ENCODE data around the gene SBF2.

Gene SBF2

GRCh38 chr11:10293423-10294289, at the start of gene SBF2:
TSS of gene SBF2 (minus strand) at chr11:10294219. CDS start at chr11:10294069, 150 bp downstream.
- peaks cover 64% of the 10 kb centered on the region for H3K4me1 Mint-ChIP-seq (ENCODE audit: low read depth)
- H3K4me3 Mint-ChIP-seq, result peak within 1 kb of the TSS; percentile 79
- no peaks in the 10 kb centered on the region for H3K9me3 Mint-ChIP-seq
- intact Hi-C loops (cut with micrococcal nuclease), result loop anchor here (1.0 to 2.0 kb wide), 2 partner anchors 9 to 35 kb away; no protein-coding TSS in a partner anchor
- peaks cover 13% of the 10 kb centered on the region for H3K36me3 Mint-ChIP-seq (ENCODE audit: low read depth)
- no peaks in the 10 kb centered on the region for H3K27me3 Mint-ChIP-seq
- H3K27ac Mint-ChIP-seq, result peak within 1 kb of the TSS; percentile 85

GRCh38 chr11:10338287-10338686, 44.3 kb upstream of the SBF2 start:
- Mint-ChIP-seq H3K4me1 (ENCODE audit: low read depth) (no peaks in the 10 kb centered on the region), H3K27me3 (peaks cover 18% of the 10 kb centered on the region), H3K27ac (no peak overlapping the region), H3K4me3 (no peak overlapping the region), H3K36me3 (ENCODE audit: low read depth) (no peaks in the 10 kb centered on the region), H3K9me3 (no peaks in the 10 kb centered on the region)
- intact Hi-C loops (cut with micrococcal nuclease), result no loop called here

GRCh38 chr11:10333490-10333889, 39.5 kb upstream of the SBF2 start:
- intact Hi-C loops (cut with micrococcal nuclease), result no loop called here
- Mint-ChIP-seq H3K36me3 (ENCODE audit: low read depth) (no peaks in the 10 kb centered on the region), H3K27ac (no peak overlapping the region), H3K4me1 (ENCODE audit: low read depth) (peaks cover 9% of the 10 kb centered on the region), H3K9me3 (peaks cover 8% of the 10 kb centered on the region), H3K27me3 (peaks cover 7% of the 10 kb centered on the region), H3K4me3 (no peak overlapping the region)

- H3K27me3 Mint-ChIP-seq, result peaks cover 7% of the 10 kb centered on the region
- H3K36me3 Mint-ChIP-seq (ENCODE audit: low read depth), result no peaks in the 10 kb centered on the region
- no peak overlapping the region for H3K4me3 Mint-ChIP-seq
- H3K27ac Mint-ChIP-seq, result no peak overlapping the region
- peaks cover 8% of the 10 kb centered on the region for H3K9me3 Mint-ChIP-seq
- intact Hi-C loops (cut with micrococcal nuclease), result no loop called here
- H3K4me1 Mint-ChIP-seq (ENCODE audit: low read depth), result peaks cover 16% of the 10 kb centered on the region
Observed at GRCh38 chr11:10331548-10332289, 37.7 kb upstream of the SBF2 start.

DNA sequence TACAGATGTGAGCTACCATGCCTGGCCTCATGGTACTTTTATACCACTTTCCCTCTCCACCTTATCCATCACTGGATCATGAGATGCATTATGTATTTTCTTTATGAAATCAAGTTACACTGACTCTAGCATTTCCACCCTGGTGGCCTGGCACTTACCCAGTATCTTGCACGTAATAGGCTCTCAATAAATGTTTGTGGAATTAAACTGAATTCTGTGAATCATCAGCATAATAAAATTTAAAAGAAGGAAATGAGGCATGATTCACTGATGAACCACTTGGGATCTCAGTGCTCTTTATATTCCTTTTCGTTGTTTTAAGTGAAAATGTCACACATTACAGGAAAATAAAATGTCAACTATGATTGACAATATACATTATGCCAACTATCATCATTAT, 35.9 kb upstream of the SBF2 start:
- peak overlapping the region; percentile 87 for H3K27ac Mint-ChIP-seq
- H3K4me3 Mint-ChIP-seq, result no peak overlapping the region
- intact Hi-C loops (cut with micrococcal nuclease), result loop anchor here (2.0 to 5.0 kb wide), 2 partner anchors 37 kb away; no protein-coding TSS in a partner anchor
- no peaks in the 10 kb centered on the region for H3K36me3 Mint-ChIP-seq (ENCODE audit: low read depth)
- peaks cover 8% of the 10 kb centered on the region for H3K9me3 Mint-ChIP-seq
- H3K4me1 Mint-ChIP-seq (ENCODE audit: low read depth), result peaks cover 23% of the 10 kb centered on the region
- peaks cover 4% of the 10 kb centered on the region for H3K27me3 Mint-ChIP-seq

DNA sequence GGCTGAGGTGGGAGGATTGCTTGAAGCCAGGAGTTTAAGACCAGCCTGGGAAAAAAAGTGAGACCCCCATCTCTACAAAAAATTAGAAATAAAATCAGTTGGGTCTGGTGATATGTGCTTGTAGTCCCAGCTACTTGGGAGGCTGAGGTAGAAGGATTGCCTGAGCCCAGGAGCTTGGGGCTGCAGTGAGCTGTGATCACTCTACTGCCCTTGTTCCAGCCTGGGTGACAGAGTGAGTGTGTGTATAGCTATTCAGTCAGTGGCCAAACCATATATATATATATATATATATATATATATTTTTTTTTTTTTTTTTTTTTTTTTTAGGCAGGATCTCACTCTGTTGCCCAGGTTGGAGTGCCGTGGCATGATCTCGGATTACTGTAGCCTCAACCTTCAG, 35.3 kb upstream of the SBF2 start:
- Mint-ChIP-seq H3K9me3 (peaks cover 8% of the 10 kb centered on the region), H3K36me3 (ENCODE audit: low read depth) (no peaks in the 10 kb centered on the region), H3K27ac (peak overlapping the region; percentile 87), H3K4me1 (ENCODE audit: low read depth) (peaks cover 23% of the 10 kb centered on the region), H3K27me3 (peaks cover 2% of the 10 kb centered on the region), H3K4me3 (no peak overlapping the region)
- intact Hi-C loops (cut with micrococcal nuclease), result loop anchor here (2.0 to 5.0 kb wide), 2 partner anchors 37 to 38 kb away; no protein-coding TSS in a partner anchor

DNA sequence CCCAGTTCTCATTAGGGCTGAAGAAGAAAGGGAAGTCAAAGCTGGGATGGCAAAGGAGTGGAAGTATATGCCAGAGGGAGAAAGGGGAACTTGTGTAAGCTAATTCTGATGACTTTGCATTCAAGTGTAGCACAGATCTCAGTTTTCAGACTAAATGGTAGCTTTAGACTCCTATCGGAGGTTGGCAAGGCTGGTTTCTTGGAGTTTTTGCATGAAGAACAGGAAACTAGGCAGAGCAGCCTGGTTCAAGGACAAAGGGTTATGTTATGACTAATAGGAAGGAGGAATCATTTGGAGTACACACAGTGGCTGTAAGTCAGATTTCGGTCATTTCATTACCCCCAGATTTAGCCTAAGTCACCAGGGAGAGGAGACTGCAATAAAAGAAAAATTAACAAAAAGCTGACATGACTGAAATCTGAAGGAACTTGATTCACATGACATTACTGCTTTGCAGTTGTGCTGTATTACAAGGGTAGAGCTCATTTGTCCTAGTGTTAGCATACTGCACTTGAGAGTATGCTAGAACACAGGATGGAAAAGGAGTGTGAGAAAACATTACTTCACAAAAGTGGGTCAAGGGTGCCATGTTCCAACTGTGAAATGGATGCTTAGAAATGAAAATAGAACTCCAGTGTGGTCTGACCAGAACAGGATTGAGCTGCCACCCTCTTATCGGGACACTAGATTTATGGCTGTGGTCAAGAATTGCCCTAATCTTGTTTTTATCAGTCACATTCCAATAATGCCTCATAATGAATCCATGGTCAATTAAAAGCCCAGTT, 34.5 kb upstream of the SBF2 start:
- H3K9me3 Mint-ChIP-seq, result peaks cover 8% of the 10 kb centered on the region
- intact Hi-C loops (cut with micrococcal nuclease), result loop anchor here (2.0 to 5.0 kb wide), 2 partner anchors 36 to 39 kb away; no protein-coding TSS in a partner anchor
- peaks cover 23% of the 10 kb centered on the region for H3K4me1 Mint-ChIP-seq (ENCODE audit: low read depth)
- H3K27ac Mint-ChIP-seq, result peak overlapping the region; percentile 87
- H3K27me3 Mint-ChIP-seq, result peaks cover 3% of the 10 kb centered on the region
- peak overlapping the region; percentile 15 for H3K4me3 Mint-ChIP-seq
- no peaks in the 10 kb centered on the region for H3K36me3 Mint-ChIP-seq (ENCODE audit: low read depth)

- Mint-ChIP-seq H3K9me3 (no peaks in the 10 kb centered on the region), H3K27ac (no peak overlapping the region), H3K4me3 (no peak overlapping the region), H3K4me1 (ENCODE audit: low read depth) (peaks cover 31% of the 10 kb centered on the region), H3K36me3 (ENCODE audit: low read depth) (no peaks in the 10 kb centered on the region), H3K27me3 (peaks cover 6% of the 10 kb centered on the region)
- intact Hi-C loops (cut with micrococcal nuclease), result loop anchor here (5.0 kb wide), 1 partner anchor 40 kb away; no protein-coding TSS in a partner anchor
Observed at GRCh38 chr11:10327254-10327653, 33.2 kb upstream of the SBF2 start.

GRCh38 chr11:10326012-10326964, 32.3 kb upstream of the SBF2 start:
- peak overlapping the region; percentile 9 for H3K27ac Mint-ChIP-seq
- no peak overlapping the region for H3K4me3 Mint-ChIP-seq
- peaks cover 6% of the 10 kb centered on the region for H3K27me3 Mint-ChIP-seq
- no peaks in the 10 kb centered on the region for H3K9me3 Mint-ChIP-seq
- peaks cover 31% of the 10 kb centered on the region for H3K4me1 Mint-ChIP-seq (ENCODE audit: low read depth)
- H3K36me3 Mint-ChIP-seq (ENCODE audit: low read depth), result no peaks in the 10 kb centered on the region
- intact Hi-C loops (cut with micrococcal nuclease), result loop anchor here (5.0 kb wide), 1 partner anchor 41 kb away; no protein-coding TSS in a partner anchor

DNA sequence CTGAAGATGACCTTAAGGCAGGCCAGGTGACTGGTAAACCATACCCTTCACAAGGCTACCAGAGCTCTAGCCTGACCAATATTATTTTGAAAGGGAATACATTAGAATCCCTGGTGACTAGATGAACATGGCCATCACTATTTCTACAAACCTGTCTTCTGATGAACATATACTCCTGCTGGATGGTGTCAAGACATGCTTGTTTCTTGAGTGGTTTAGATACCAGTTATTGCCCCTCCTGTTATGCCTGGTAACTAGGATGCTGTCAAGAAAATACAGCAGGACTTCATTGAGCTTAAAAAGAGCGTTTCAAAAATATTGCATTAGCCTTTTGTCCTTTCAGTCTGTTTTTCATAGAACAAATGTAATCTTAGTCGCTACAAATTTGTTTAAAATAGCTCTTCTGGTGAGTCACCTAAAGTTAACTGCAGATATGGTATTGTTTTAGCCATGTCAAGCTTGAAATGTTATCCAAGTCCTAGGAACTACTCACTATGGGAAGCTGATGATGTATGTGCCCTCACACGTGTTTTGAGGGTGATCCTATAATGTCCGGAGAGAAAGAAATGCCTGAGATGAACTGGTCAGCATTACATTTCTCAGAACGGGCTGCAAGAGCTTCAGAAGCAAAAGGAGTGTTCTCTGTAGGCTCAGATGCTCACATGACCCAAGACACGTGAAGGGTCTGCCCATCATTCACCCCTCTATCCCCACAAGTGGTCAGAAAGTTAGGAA, 31.4 kb upstream of the SBF2 start:
- Mint-ChIP-seq H3K27ac (no peak overlapping the region), H3K36me3 (ENCODE audit: low read depth) (no peaks in the 10 kb centered on the region), H3K4me1 (ENCODE audit: low read depth) (peaks cover 31% of the 10 kb centered on the region), H3K9me3 (no peaks in the 10 kb centered on the region), H3K4me3 (no peak overlapping the region), H3K27me3 (peaks cover 6% of the 10 kb centered on the region)
- intact Hi-C loops (cut with micrococcal nuclease), result loop anchor here (5.0 kb wide), 1 partner anchor 42 kb away; no protein-coding TSS in a partner anchor

DNA sequence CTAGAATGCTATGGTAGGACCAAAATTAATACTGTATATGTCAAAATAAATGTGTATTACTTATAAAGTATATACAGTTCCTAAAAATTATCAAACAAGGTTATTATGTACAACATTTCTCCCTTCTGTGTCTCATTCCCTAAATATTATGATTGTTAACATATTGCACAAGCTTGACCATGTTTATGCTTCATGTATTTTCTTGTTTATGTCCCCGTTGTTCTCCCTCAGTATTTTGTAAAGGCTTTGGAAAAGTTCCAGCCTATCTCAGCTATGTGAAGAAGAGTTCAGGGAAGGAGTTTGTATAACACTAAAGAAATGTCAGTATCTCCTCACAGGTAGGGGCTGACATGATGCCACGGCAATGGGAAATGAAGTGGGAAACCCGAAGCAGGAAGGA, 30.5 kb upstream of the SBF2 start:
- intact Hi-C loops (cut with micrococcal nuclease), result loop anchor here (5.0 kb wide), 1 partner anchor 462 kb away; no protein-coding TSS in a partner anchor
- Mint-ChIP-seq H3K36me3 (ENCODE audit: low read depth) (no peaks in the 10 kb centered on the region), H3K27me3 (peaks cover 6% of the 10 kb centered on the region), H3K27ac (no peak overlapping the region), H3K4me1 (ENCODE audit: low read depth) (peaks cover 37% of the 10 kb centered on the region), H3K9me3 (no peaks in the 10 kb centered on the region), H3K4me3 (no peak overlapping the region)

- peaks cover 6% of the 10 kb centered on the region for H3K27me3 Mint-ChIP-seq
- H3K4me1 Mint-ChIP-seq (ENCODE audit: low read depth), result peaks cover 32% of the 10 kb centered on the region
- H3K36me3 Mint-ChIP-seq (ENCODE audit: low read depth), result no peaks in the 10 kb centered on the region
- H3K27ac Mint-ChIP-seq, result no peak overlapping the region
- intact Hi-C loops (cut with micrococcal nuclease), result loop anchor here (1.0 to 5.0 kb wide), 2 partner anchors 461 to 565 kb away; no protein-coding TSS in a partner anchor
- H3K9me3 Mint-ChIP-seq, result no peaks in the 10 kb centered on the region
- no peak overlapping the region for H3K4me3 Mint-ChIP-seq
Observed at GRCh38 chr11:10323793-10324170, 29.8 kb upstream of the SBF2 start.
